Measurements from ENCODE around the gene LRTM2.

LRTM2 gene

DNA sequence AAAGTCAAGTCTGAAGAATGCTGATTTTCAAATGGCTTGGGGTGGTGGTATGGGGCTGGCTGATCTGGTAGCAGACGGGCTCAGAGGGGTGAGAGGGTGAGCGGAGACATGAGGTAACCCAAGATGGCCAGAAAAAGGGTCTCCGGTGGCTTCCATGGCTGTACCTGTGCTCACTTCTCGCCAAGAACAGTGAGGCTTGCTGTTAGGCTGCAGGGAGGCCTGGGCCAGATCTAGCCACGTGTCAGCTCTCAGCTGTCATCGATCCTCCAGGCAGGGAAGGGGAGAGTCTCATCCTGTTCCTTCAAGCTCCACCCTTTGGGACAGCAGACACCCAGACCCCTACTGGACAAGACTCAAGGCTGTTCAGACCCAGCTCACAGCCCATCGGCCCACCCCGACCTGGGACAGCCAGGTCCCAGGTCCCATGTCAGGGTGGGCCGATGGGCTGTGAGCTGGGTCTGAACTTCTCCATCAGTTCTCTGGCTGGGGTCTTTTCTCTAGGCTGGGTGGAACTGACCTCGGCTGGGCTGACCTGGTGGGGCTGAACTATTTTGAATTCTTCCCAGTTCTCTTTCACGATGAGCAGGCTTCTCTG lies 9.0 kb downstream of the LRTM2 start:
- in situ Hi-C loops (cut with HindIII; ENCODE audit: low sequenced_read_pairs), result no loop called here

DNA sequence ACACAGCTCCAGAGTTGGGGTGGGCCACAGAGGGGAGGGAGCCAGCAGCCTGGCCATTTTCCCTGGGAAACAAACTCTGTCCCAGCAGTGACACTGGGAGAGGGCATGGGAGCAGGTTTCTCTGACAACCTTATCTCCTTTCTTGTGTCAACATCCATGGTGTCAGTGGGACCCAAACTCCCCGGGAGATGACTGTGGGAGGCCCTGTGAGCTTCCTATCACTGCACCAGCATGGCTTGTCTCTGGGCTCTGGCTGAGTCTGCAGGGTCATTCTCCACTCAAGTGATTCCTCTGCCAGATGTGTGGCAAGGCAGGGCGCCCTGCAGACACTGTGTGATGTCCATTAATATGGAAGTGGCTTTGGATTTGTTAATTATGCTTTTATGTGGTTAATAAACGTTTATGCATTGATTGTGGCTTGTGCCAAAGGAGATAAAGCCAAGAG lies 10.1 kb downstream of the LRTM2 start:
- in situ Hi-C loops (cut with HindIII; ENCODE audit: low sequenced_read_pairs), result no loop called here

DNA sequence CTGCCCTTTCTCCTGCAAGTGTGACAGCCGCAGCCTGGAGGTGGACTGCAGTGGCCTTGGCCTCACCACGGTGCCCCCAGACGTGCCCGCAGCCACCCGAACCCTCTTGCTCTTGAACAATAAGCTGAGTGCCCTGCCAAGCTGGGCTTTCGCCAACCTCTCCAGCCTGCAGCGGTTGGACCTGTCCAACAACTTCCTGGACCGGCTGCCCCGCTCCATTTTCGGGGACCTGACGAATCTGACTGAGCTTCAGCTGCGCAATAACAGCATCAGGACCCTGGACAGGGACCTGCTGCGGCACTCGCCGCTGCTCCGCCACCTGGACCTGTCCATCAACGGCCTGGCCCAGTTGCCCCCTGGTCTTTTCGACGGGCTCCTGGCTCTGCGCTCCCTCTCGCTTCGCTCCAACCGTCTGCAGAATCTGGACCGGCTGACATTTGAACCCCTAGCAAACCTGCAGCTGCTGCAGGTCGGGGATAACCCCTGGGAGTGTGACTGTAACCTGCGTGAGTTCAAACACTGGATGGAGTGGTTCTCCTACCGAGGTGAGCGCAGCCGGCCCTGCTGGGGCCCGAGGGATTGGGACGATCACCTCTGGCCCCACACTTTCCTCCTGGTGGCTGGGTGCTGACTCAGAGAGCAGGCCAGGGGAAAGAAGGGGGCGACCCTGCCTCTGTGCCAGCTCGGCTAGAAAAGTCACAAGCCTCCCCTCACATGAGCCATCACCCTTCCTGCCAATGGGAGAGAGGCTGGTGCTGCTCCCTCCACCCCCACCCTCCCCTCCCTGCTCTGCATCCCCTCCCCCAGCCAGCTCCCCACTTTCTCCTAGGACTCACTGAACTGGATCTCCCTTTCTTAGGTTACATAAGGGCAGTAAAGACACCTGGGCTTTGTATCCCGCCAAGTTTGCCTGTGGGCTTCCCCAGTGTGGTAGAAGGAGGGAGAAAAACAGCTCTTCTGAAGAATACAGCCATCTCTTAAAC lies 10.9 kb downstream of the LRTM2 start:
- in situ Hi-C loops (cut with HindIII; ENCODE audit: low sequenced_read_pairs), result no loop called here

DNA sequence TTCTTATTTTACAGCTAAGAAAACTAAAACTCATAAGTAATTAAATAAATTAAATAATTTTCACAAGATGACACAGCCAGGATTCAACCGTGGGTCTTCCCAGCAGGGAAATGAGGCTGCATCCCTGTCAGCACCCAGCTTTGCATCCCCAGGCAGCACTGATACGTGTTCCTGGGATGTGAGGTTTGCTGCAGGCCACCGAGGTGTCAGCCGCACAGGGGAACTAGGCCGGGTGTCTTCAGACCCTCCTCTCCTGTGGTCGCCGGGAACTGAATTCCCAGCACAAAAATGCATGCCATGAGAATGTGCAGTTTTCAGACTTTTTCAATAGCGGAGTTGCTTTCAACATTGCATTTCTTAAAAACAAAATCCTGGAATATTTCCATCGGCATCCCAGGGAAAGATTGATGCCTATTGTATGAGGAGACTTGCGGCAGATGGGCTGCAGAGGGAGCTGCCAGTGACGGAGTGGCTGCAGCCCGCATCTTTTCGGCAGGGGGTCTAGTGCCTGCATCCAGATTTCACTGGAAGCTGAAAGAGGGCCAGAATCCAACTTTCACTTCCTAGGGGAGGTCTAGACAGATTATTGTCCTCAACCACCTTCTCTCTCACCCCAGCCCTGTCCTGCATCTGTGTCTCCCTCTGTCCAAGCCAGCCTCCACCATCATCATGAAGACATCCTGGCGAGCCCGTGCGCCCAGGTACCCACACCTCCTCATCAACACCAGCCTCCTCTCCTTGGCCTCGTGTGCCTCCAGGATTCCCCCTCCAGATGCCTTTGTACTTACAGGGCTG lies 12.6 kb downstream of the LRTM2 start:
- in situ Hi-C loops (cut with HindIII; ENCODE audit: low sequenced_read_pairs), result no loop called here

DNA sequence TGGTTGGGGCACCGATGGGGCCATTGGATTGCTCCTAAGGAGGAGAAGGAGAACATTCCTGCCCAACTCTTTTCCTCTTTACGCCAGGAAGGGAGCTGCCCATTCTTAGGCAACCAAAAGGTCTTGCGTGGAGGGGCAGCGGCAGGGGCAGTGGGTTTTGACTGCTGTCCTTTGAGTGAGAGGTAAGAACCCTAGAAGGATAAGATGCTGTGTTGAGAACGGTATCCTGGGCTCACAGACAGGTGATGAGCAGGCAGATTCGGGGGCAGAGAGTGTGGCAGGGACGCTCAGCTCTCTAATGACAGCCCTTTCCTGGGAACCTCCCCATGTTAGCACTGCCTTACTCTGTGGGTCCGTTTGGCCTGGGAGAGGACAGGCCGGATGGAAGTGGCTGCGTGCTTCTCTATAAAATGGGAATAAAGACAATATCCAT lies 13.2 kb downstream of the LRTM2 start:
- in situ Hi-C loops (cut with HindIII; ENCODE audit: low sequenced_read_pairs), result no loop called here

DNA sequence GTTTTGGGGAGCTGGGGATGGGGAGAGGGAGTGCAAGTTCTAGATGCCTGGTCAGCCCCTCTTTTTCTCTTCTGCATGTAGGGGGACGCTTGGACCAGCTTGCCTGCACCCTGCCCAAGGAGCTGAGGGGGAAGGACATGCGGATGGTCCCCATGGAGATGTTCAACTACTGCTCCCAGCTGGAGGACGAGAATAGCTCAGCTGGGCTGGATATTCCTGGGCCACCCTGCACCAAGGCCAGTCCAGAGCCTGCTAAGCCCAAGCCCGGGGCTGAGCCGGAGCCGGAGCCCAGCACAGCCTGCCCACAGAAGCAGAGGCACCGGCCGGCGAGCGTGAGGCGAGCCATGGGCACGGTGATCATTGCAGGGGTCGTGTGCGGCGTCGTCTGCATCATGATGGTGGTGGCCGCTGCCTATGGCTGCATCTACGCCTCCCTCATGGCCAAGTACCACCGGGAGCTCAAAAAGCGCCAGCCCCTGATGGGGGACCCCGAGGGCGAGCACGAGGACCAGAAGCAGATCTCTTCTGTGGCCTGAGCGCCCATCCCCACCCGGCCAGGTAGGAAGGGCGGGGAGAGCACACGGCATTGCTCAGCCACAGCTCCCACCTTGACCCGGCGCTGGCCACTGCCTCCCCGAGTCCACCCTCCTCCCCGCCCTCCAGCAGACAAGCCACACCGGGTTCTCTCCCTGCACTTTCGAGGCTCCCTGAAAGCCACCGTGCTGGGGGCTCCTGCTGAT lies 14.0 kb downstream of the LRTM2 start:
- in situ Hi-C loops (cut with HindIII; ENCODE audit: low sequenced_read_pairs), result no loop called here

DNA sequence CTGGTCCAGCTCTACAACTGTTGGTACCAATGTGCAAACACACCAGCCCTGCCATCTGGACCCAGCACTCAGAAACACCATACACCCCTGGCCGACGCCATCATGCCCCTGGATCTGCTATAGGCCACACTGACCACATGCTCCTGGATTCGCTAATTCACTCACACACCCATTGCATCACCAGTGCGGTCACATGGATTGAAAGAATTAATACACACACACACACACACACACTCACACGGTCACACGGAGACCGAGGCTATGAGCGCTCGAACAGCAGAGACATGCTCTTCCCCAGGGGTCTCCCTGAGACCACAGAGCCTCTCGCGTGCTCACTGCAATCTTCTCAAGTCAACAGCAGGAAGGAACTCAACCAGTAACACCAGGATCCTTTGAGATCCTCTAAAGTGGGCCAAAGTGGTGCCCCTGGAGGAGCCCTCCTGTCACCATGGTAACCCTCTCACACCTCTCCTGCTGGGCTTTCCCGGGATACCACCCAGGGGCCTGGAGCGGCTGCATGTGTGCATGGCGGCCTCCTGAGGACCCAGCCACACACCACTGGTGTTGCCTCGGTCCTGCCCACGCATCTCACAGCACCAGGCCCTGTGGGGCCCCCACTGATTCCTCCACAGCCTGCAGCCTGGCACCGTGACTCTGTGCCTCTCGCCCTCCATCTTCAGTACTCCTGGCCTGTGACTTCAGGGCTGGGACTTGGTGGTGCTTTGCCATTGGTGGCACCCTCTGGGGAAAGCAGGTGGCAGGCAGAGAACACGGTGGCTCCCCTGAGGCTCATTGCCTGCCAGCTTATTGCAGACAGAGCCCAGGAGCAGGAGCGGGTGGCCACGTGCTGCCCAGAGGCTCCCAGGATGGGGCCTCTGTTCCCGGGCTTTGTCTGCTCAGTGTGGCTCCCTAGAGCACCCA lies 15.1 kb downstream of the LRTM2 start:
- in situ Hi-C loops (cut with HindIII; ENCODE audit: low sequenced_read_pairs), result no loop called here

DNA sequence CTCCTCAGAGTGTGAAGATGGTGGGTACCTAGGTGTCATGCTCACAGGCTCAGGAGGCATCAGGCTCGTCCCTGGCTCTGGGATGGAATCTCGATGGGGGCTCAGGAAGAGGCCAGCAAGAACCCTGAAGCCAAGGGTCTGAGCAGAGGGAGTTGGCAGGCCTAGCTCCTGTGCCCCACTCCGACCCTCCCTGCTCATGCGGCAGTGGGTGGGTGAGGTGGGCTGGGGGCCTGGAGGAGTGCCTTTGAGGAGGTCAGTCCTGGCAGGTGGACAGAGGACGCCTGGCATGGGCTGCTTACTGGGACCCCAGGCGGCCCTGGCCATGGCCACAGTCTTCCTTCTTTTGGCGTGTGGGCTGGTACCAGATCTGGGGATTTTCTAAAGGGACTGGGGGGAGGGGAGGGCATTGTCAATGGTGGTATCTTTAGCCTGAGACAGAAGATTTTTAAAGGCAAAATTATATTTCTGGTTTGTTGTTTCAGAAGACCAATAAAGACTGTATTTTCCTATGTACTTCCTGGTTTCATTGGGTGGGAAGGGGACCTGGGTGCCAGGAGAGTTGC lies 16.0 kb downstream of the LRTM2 start:
- in situ Hi-C loops (cut with HindIII; ENCODE audit: low sequenced_read_pairs), result no loop called here

DNA sequence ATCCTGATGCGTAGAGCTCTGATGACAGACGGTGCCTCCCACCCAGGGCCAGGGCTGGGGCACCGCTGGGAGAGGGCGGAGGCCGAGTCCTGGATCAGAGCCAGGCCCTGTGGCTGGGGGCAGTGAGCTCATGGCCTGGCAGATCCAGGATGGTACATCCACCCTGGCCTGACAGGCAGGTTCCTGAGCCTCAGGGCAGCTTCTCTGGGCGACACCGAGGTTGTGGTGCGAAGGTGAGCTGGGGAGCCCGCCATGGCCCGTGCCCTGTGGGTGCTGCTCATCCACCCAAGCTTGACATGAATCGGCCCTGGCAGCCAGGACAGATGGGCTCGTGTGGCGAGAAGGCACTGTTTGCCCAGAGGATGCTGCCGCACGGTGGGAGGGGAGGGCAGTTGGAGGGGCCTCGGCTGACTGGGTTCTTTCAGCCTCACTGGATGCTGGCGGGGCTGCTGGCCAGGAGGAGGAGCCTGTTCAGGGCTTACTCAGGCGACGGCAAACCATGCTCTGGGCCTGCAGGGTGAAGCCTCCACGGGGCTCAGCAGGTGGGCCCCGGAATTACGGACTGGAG lies 16.6 kb downstream of the LRTM2 start:
- in situ Hi-C loops (cut with HindIII; ENCODE audit: low sequenced_read_pairs), result no loop called here

DNA sequence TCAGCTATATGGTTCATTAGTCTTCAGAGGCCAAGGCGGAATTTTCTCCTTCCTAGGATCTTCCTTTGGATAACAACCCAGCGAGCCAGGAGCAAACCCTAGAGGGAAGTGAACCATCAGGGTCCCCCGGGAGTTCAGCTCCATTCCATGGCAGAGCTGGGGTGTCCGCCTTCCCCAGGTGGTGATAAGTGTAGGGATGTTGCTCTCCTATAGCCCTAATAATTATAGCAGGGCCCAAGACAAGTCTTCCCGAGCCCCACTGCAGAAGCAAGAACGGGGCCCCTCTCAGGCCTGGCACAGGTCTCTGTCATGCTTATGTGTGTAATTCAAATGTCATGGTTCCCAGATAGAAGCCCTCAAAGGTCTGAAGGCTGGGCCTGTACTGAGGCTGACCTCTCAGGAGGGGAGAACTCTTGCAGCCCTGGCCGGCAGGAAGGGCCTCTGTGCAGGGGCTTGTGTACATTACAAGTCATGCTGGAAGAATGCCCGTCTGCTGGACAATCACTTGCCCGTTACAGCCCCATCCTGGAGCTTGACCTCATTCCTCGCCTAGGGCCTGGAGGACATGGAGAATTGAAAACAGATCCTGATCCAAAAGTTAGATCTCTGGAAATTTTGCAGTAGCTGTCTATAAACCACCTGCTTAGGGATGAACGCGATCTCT lies 17.3 kb downstream of the LRTM2 start:
- in situ Hi-C loops (cut with HindIII; ENCODE audit: low sequenced_read_pairs), result no loop called here

DNA sequence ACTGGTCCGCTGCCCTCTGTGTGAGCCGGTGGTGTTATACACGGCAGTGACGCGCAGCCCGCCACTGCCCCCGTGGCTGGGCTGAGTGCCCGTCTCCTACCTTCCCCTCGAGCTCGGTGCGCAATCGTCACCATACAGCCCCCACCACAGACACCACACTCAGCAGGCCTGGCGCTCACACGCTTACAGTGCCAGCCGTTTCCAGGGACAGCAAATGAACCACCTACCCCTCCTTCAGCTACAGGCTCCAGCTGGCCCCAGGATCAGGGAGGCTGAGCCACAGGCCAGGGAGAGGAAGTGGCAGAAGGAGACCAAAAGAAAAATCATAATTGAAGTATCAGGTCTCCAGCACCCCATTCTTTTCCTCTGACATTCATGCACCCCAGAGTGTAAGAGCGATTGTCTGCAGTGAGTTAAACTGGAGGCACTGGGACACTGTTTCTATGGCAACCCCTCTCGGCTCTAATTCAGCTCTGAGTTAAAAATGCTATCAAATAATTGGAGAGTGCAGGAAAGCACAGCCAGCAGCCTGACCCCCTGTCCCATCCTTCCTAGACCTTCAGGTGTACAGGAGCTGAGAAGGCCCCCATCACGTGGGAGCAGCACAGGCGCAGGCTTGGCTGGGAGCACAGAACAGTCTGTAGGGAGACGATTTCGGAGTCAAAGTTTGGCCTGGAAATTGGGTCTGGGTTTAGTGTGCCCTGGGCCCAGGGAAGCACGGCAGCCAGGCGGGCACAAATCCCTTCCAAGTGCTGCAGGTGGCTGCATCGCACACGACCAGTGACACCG lies 18.0 kb downstream of the LRTM2 start:
- in situ Hi-C loops (cut with HindIII; ENCODE audit: low sequenced_read_pairs), result no loop called here

DNA sequence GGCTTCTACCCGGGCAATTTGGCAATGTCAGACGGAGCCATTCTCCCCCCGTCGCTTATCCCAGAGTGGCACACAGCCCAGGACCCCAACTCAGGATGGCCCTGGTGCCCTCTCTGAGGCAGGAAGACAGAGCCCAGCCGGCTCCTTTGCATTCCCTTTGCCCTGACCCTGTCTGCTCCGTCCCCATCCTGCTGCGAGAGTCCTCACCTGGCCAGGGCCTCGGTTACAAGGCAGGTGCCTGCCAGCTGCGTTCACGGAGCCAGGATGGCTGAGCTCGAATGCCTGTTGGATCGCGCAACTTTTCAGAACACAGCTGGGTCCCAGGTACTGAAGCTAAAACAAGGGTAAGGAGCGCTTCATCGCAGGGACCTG lies 18.6 kb downstream of the LRTM2 start:
- in situ Hi-C loops (cut with HindIII; ENCODE audit: low sequenced_read_pairs), result no loop called here

DNA sequence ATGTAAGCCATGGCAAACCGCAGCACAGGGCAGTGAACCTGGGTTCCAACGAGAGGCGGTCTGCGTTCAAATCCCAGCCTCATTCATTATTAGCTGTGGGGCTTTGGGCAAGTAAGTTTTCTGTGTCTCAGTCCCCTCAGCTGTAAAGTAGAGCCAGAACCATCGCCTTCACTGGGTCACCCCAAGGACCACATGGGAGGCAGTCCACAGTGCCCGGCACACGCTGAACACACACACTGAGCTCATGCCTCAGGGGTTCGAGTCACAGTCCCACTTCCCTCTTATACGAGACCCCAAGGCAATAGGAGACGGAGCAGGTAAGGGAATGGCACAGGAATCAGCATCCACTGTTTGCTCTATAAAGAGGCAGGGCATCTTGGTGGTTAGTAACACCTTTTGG lies 19.1 kb downstream of the LRTM2 start:
- in situ Hi-C loops (cut with HindIII; ENCODE audit: low sequenced_read_pairs), result no loop called here

DNA sequence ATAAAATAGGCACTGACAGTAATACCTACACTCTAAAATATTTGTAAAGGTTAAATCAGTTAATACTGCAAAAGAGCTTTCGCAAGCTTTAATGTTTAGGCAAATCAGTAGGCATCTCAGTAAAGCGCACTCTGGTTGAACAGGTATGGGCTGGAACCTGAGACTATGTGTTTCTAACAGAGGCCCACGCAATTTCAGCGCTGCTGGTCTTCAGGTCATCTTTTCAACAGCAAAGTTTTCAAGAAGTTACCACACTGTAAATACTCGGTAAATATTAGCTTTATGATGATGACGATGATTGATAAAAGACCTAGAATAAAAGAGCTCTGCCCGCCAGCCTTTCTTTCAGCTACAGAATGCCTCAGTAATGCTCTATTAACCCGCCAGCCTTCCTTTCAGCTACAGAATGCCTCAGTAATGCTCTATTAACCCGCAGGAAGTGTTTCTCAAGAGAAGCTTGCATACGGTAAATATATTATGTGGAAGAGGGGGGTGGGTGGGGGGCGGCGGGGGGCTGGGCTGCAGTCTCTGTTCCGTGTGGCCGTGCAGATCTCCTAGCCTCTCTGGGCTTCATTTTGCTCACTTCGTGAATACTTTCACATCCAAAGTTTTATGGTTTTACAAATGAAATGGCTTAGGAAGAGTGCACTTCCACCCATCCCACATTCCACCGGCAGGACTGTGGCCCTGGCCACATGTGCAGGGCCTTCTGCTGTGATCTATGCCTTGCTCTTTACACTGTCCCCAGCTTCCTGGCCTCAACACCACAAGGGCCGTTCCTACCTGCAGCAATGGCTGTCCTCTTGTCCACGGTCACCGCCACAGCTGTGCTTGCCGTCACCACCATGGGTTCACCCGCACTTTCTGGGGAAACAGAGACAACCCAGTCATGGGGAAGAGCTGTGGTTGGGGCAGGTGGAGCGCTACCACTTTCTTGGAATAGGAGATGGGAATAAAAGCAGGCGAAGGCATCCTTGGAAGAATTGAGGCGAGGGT lies 19.9 kb downstream of the LRTM2 start:
- in situ Hi-C loops (cut with HindIII; ENCODE audit: low sequenced_read_pairs), result no loop called here

DNA sequence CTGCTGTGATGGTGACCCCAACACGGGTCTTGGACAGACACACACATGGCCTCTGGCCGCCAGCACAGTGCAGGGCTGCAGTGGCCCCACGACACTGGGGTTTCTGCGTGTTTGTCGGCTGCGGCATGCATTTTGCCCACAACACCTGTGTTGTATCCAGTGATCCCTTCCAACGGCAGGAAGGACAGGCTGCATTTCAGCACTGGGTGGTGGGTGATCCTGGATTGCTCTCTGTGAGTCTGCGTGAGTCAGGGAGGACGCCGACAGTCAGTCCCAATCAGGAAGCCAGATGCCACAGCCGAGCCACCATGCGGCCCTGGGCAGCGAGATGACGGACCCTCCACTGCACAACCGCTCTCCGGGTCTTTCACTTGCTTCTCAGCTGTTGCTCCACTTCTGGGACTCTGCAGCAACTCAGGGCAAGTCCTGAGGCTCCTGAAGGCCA lies 20.6 kb downstream of the LRTM2 start:
- in situ Hi-C loops (cut with HindIII; ENCODE audit: low sequenced_read_pairs), result no loop called here

DNA sequence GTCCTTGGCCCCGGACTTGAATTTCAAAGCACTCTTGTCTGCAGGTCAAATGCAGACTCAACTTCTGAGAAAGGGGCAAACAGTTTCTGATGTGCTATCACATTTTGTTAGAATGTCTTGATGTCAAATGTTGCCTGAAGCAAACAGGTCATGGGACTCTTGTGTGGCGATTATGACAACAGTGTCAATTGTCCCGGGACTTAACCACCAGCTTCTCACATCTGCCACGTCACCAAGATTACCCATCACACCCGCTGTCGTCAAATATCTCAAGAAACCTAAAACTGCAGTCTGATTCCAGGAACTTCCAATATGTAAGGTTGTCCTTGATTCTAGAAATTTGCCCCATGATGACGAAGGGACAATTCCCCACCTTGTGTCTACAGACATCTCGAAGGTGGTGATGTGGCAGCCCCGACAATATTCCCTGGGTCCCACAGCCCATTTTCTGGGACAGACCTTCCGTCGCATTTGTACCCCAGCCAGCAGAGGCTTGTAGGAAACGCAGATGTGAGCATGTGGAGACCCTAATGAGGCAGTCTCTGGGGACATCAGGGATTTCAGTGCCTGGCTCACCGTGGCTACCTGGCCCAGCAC lies 21.3 kb downstream of the LRTM2 start:
- in situ Hi-C loops (cut with HindIII; ENCODE audit: low sequenced_read_pairs), result no loop called here

Data from DLD1 (cell line).